GM12892 (cell line): Measurements from ENCODE around the gene GUCY2C.

ENCODE experiments used
- POLR2A ChIP-seq: IDR thresholded peaks from 2 replicates; pipeline ENCODE4 v1.6.1; 2011; ENCODE audit warnings: low read depth, low read length, control low read depth
- POLR2AphosphoS5 ChIP-seq: IDR thresholded peaks from 2 replicates; pipeline ENCODE4 v1.6.1; 2011; ENCODE audit warnings: low read depth, low read length, control low read depth
- TAF1 ChIP-seq: IDR thresholded peaks from 2 replicates; pipeline ENCODE4 v1.6.1; 2011; ENCODE audit warnings: low read depth, mild to moderate bottlenecking, control low read depth, low read length, borderline replicate concordance

- TF ChIP-seq POLR2A (no peak), POLR2AphosphoS5 (no peak), TAF1 (no peak)
Measured at GRCh38 chr12:14611640-14612203, 84.7 kb downstream of the GUCY2C start.
